HG02610 (cell line): Measurements from ENCODE around the gene RPS2.
"Not testable (repeated sequence)": the region's sequence is repeated elsewhere in the genome, so short reads cannot be mapped to it uniquely, and the experiment has no call there.

Experiments
- ATAC-seq: cut with Tn5 transposase; IDR thresholded peaks from one replicate; pipeline ENCODE4 v1.9.1; 2021; ENCODE audit warnings: mild to moderate bottlenecking, moderate library complexity; ENCODE audit not compliant: unreplicated experiment

RPS2 gene

DNA sequence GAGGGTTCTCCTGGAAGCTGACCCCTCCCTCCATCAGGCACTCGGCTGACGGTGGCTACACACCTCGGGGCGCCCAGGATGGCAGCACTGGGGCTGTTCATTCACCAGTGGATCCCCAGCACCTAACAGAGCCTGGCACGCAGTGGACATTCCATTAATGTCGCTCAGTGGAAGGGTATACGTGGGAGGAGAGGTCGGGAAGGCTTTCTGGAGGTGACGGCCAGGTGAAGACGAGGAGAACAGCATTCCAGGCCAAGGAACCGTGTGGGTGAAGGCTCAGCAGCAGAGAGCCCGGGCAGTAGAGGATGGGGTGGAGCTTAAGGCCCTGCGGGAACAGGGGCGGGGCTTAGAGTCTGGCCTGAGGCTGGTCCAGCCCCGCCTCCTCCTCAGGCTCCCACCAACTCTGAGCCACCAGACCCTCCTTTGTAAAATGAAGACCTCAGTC is 43.9 kb downstream of the RPS2 start:
- ATAC-seq = no peak

DNA sequence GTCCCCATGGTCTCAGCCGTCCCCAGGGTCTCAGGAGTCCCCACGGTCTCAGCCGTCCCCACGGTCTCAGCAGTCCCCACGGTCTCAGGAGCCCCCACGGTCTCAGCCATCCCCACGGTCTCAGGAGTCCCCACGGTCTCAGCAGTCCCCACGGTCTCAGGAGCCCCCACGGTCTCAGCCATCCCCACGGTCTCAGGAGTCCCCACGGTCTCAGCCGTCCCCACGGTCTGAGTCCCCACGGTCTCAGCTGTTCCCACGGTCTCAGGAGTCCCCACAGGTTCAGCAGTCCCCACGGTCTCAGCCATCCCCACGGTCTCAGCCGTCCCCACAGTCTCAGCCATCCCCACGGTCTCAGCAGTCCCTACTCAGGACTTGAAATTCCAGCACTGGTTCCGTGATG is 44.5 kb downstream of the RPS2 start:
- ATAC-seq = not testable (repeated sequence)

DNA sequence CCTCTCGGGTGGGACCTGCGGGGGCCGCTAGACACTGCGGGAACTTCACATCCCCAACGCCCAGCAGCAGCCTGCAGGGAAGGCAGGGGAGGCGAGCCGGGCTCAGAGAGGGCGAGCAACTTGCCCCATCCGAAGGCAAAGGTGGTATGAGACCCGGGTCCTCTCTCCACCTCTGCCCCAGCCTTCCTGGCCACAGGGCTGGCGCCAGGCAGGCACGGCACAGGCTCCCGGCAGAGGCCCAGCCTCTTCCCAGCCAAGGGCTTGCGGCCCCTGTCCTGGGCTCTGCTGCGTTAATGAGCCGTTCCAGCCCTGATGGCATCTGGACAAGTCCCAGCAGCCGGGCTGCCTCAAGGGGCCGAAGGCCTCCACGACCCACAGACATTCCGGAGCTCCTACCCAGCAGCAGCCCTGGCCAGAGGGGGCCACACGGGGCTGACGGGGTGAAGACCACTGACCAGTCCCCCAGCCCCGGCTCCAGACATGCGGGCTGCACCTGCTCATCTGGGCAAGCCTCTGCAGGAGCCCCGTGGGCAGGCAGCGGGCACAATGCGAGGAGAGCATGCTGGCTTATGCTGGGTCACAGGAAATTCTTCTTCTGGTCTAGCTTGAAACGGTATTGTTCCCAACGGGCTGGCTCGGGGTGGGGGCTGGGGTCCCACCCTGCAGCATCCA is 45.2 kb downstream of the RPS2 start:
- no peak for ATAC-seq

DNA sequence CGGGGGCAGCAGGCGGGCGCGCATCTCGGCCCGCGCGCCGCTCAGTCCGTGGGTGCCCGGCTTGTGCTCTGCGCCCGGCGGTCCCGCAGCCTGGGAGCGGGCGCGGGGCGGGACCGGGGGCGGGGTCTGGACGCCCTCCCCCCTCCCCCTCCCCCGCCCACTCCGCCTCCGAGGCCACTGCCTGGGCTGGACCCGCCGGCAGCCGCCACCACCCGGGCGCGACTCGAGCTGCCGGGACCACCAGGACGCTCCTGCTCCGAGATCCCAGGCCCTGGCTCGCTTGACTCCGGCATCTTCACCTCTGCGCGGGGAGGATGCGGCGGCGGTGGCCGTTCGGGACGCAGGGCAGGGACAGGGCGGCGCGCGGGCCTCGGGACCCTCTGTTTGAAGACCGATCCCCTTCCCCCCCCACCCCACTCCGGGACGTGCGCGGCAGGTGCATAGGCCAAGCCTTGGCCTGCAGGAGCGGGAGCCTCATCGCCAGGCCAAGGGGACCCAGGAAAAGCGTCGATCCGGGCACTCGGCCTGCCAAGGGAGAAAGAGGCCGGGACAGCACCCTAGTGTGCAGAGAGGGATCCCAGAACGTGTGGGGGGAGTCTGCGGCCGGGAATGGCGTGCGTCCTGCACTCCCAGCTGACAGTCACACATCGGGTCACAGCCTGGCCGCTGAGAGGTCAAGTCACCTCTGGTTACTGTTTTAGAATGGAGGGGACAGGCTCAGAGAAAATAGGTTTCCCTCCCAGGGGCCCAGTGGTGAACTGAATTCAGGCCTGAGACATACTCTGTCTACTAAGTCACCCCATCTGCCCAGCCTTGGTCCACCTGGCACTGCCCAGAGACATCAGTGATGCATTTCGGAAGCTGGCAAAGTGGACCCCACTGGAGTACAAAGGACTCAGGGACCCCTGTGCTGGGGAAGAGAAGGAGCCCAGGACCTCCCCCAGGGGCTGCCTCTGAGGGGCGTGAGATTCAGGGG is 46.0 kb downstream of the RPS2 start, which contains the start of gene HS3ST6:
Gene HS3ST6 (minus strand): TSS at position 65 of the 976 bp plus-strand sequence. CDS start 92 bp downstream, outside the sequence.
- no peak for ATAC-seq

DNA sequence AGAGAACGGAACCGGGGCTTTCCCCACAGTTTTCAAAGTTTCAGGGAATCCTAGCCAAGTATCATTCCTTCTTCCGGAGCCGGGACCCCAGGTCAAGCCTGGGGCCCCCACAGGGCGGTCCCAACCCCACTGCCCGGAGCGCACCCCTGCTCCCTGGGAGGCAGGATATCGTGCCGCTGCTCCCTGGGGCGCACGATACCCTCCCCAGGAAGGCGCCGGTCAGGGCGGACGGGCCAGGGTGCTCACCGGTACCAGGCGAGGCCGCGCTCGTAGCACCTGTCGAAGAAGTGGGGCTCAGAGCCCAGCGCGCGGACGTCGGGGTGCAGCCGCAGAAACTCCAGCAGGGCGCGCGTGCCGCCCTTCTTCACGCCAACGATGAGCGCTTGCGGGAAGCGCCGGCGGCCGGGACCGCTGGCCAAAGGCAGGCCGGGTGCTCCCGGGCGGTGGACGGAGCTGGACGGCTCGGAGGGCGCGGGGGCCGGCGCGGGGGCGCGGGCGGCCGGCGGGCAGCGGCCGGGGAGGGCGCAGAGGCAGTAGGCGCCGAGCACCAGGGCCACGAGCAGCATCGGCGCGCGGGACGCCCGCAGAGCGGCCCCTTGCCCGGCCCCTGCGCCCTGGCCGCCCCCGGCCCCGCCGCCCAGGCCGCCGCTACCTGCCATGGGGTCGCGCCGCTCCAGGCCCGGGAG is 46.8 kb downstream of the RPS2 start:
- no peak for ATAC-seq

- no peak for ATAC-seq
Measured at GRCh38 chr16:1917056-1917664, 47.5 kb downstream of the RPS2 start.

DNA sequence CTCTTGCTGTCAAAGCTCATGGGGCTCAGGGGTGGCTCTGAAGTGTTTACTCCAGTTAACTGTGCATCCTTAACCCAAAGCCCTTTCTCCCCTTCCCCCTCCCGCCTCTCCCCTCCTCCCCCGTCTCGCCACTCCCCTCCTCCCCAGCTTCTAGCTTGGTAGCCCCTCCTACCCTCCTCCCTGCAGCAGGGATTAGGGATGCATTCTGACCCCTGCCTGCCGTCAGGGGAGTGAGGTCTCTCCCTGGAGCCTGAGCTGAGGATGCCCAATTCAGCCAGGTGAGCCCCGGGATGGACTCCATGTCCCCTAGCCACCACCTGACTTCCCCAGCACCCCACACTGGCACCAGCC is 48.0 kb downstream of the RPS2 start:
- no peak for ATAC-seq

GRCh38 chr16:1915732-1916639 is 48.6 kb downstream of the RPS2 start:
- no peak for ATAC-seq

DNA sequence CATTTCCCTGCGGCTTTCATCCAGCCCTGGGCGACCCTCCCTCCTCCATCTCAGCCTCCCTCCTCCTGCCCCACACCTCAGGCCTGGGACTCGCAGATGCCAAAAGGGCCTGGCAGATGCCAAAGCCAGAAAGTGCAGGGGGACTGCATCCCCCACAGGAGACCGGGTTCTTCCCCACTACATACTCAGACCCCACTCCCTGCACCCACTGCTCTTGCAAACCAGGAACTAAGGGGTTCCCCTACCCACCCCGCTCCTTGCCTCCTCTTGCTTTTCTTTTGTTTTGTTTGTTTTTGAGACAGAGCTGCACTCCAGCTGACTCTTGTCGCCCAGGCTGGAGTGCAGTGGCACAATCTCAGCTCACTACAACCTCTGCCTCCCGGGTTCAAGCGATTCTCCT is 49.6 kb downstream of the RPS2 start:
- ATAC-seq = no peak

DNA sequence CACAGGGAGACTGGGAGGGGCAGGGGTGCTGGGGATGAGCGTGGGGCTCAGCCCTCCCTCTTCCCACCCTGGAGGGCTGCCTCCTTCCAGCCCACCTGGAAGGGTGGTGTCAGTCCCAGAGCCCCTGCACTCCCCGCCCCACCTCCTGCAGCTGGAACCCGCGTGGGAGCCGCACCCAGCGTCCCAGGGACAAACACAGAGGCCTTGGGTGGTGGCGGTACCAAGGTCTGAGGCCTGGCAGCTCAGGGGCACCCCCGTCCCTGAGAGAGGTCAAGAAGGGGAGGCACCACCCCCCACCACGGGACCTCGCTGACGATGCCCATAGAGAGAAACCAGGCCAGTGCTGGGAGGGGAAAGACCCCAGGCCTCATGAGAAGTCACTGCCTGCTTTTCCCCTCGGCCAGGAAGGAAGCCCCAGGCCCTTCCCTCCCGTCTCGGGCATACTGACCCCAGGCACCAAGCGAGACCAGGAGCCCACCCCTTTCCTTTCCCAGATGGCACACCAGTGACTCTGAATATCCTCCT is 50.5 kb downstream of the RPS2 start:
- ATAC-seq = no peak

DNA sequence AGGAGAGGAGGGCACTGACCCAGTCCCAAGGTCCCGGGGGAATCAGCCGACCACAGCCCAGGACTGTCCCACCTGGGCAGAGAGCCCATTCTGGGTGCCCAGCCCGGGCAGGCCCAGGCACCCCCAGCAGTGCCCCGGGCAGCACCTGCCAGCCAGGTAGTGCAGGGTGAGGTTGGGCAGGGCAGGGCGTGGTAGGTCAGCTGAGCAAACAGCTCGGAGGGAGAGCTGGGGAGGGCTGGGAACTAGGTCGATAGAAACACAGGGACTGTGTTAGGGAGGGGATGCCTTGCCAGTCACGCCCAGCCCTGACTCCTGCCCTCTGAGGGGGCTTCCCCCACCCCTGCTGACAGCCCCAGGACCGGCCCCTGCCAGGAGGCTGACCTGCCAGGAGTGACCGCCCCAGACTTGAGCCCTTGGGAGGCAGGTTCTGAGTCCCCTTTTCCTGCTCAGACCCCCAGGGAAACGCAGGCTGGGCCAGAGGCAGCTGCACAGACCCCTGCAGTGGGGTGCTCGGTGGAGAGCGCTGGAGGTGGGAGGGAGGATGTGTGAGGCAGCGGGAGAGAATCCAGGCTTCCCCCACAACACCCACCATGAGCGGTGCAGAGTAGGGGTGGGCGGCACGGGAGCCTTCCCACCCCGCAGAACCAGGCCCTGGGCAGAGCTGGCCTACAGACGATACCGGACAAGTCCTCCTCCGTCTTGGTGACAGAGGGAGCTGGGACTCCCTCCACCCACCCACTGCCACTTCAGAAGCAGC is 51.1 kb downstream of the RPS2 start:
- ATAC-seq = no peak

DNA sequence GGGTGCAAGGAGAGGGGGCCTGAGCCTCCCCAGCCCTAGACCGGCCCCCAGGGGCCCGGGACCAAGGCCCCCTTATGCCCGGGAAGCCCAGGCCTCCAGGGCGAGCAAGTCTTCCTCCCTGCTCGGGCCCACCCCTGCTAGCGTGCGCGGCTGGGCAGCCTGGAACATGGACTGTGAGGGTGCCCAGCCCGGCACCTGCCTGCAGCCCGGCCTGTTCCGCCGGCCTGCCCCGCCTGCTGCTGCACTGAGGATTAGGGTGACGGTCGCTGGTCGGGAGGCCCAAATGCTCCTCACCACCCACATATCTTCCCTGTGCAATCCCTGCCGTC is 52.4 kb downstream of the RPS2 start:
- no peak for ATAC-seq
